H1 (cell line): Measurements from ENCODE around the gene CALU. TPM values are rescaled to one million over a fixed set of nuclear protein-coding genes. Genes with fewer than 3 reads are reported as not detected.
A peak's percentile ranks its signal among the peaks of the same experiment; 100 is the strongest.

Experiments
- CTCF ChIA-PET: fragments of 300-600 bp; sonication (Branson Sonifier 250); formaldehyde crosslinking; loops from one replicate; lab custom pipeline; 2021; ENCODE audit not compliant: partially characterized antibody; lab: Charles Lee
- POLR2A ChIA-PET: fragments of 300-600 bp; sonication (Branson Sonifier 250); formaldehyde crosslinking; loops from one replicate; lab custom pipeline; 2021; ENCODE audit warnings: inconsistent platforms; ENCODE audit not compliant: partially characterized antibody; lab: Charles Lee
- DNase-seq, 2 experiments: peaks; one replicate each; pipeline versions ENCODE4 v3.0.0 to v3.0.0-alpha.2; 2010 to 2022; ENCODE audit warnings: low spot score in 2 of 2, low read depth in 1 of 2, mixed read lengths in 1 of 2
- FAIRE-seq: peaks from 2 replicates; lab custom pipeline; 2011; peaks lifted over from hg19 to GRCh38; lab: Jason Lieb, UNC
- H2AFZ ChIP-seq: 2 replicates; pipeline ENCODE4 v1.8.1; 2012; ENCODE audit warnings: low read length, inconsistent platforms
- H2AK5ac ChIP-seq: 2 replicates; pipeline ENCODE4 v1.6.1; 2013; ENCODE audit warnings: low read depth, low read length
- H2BK120ac ChIP-seq: replicated peaks from 2 replicates; pipeline ENCODE3; 2013; ENCODE audit warnings: low read depth, low read length, inconsistent platforms
- H2BK12ac ChIP-seq: 2 replicates; pipeline ENCODE4 v1.6.1; 2013; ENCODE audit warnings: low read depth, low read length
- H2BK15ac ChIP-seq: 2 replicates; pipeline ENCODE4 v1.6.1; 2013; ENCODE audit warnings: low read length
- H2BK20ac ChIP-seq: 2 replicates; pipeline ENCODE4 v1.6.1; 2013; ENCODE audit warnings: low read length
- H2BK5ac ChIP-seq: 2 replicates; pipeline ENCODE4 v1.6.1; 2013; ENCODE audit warnings: low read depth, low read length
- H3K14ac ChIP-seq: 2 replicates; pipeline ENCODE4 v1.6.1; 2013; ENCODE audit warnings: inconsistent platforms; ENCODE audit not compliant: insufficient read length
- H3K18ac ChIP-seq: 2 replicates; pipeline ENCODE4 v1.6.1; 2013; ENCODE audit warnings: low read length; ENCODE audit errors: extremely low read depth
- H3K23ac ChIP-seq: 2 replicates; pipeline ENCODE4 v1.6.1; 2013; ENCODE audit warnings: inconsistent platforms; ENCODE audit not compliant: insufficient read length
- H3K23me2 ChIP-seq: 2 replicates; pipeline ENCODE4 v1.6.1; 2013; ENCODE audit warnings: low read depth, low read length
- H3K27ac ChIP-seq: 2 replicates; pipeline ENCODE4 v1.6.1; 2011; ENCODE audit warnings: low read depth, low read length, inconsistent platforms
- H3K27me3 ChIP-seq, 4 experiments: replicated peaks in 1 of 4; 1 replicate in 1 of 4; 2 replicates in 3 of 4; pipeline versions ENCODE4 v1.6.1 to v1.8.1; 2011 to 2013; ENCODE audit warnings: low read length in 3 of 4, mild to moderate bottlenecking in 3 of 4, inconsistent platforms in 2 of 4, mixed read lengths in 2 of 4, moderate library complexity in 1 of 4; ENCODE audit not compliant: control insufficient read depth in 3 of 4, insufficient read depth in 3 of 4; ENCODE audit errors: extremely low read depth in 1 of 4
- H3K36me3 ChIP-seq, 4 experiments: 2 replicates each; pipeline versions ENCODE4 v1.6.1 to v1.8.1; 2011 to 2013; ENCODE audit warnings: mild to moderate bottlenecking in 4 of 4, low read length in 3 of 4, moderate library complexity in 2 of 4, control low read depth in 1 of 4, inconsistent platforms in 1 of 4; ENCODE audit not compliant: insufficient read depth in 4 of 4, control insufficient read depth in 2 of 4
- H3K4ac ChIP-seq: replicated peaks from 2 replicates; pipeline ENCODE3; 2013; ENCODE audit warnings: low read length, low read depth, mixed read lengths, inconsistent platforms; ENCODE audit not compliant: insufficient read length
- H3K4me1 ChIP-seq, 4 experiments: replicated peaks in 1 of 4; 1 replicate in 1 of 4; 2 replicates in 3 of 4; pipeline versions ENCODE4 v1.6.1 to v1.8.1; 2011 to 2013; ENCODE audit warnings: low read length in 3 of 4, inconsistent platforms in 2 of 4, mixed read lengths in 1 of 4; ENCODE audit not compliant: insufficient read depth in 4 of 4, control insufficient read depth in 3 of 4
- H3K4me2 ChIP-seq, 2 experiments: 2 replicates each; pipeline versions ENCODE4 v1.6.1 to v1.8.1; 2011 to 2013; ENCODE audit warnings: low read depth in 2 of 2, low read length in 2 of 2, control low read depth in 1 of 2, inconsistent platforms in 1 of 2, mild to moderate bottlenecking in 1 of 2; ENCODE audit not compliant: insufficient read depth in 1 of 2
- H3K4me3 ChIP-seq, 4 experiments: fragments of 200-600, 300-600 bp in 1 of 4; sonication (generic), shearing (Covaris generic), sonication (Bioruptor Twin) in 1 of 4; 2 replicates each; pipeline versions ENCODE4 v1.5.1 to v1.8.1; 2011 to 2016; ENCODE audit warnings: low read length in 4 of 4, low read depth in 3 of 4, control low read depth in 2 of 4, inconsistent platforms in 2 of 4, mild to moderate bottlenecking in 2 of 4, mixed read lengths in 1 of 4, moderate library complexity in 1 of 4; ENCODE audit not compliant: insufficient read depth in 2 of 4; ENCODE audit errors: extremely low read depth in 1 of 4
- H3K56ac ChIP-seq: replicated peaks from 2 replicates; pipeline ENCODE3; 2013; ENCODE audit warnings: low read depth, mild to moderate bottlenecking, mixed read lengths, low read length, inconsistent platforms; ENCODE audit not compliant: insufficient read length
- H3K79me1 ChIP-seq: 2 replicates; pipeline ENCODE4 v1.6.1; 2013; ENCODE audit warnings: low read depth, low read length, control low read depth
- H3K79me2 ChIP-seq, 2 experiments: 2 replicates each; pipeline versions ENCODE4 v1.6.1 to v1.8.1; 2012 to 2013; ENCODE audit warnings: low read length in 2 of 2, mild to moderate bottlenecking in 2 of 2, inconsistent platforms in 1 of 2; ENCODE audit not compliant: insufficient read depth in 2 of 2, control insufficient read depth in 1 of 2
- H3K9ac ChIP-seq, 4 experiments: replicated peaks in 1 of 4; 1 replicate in 1 of 4; 2 replicates in 3 of 4; pipeline versions ENCODE4 v1.6.1 to v1.8.1; 2011 to 2013; ENCODE audit warnings: low read depth in 3 of 4, low read length in 3 of 4, control low read depth in 2 of 4, mild to moderate bottlenecking in 2 of 4, moderate library complexity in 2 of 4, inconsistent platforms in 1 of 4; ENCODE audit errors: extremely low read depth in 1 of 4
- H3K9me3 ChIP-seq, 2 experiments: 2 replicates each; pipeline versions ENCODE4 v1.6.1 to v1.8.1; 2012 to 2013; ENCODE audit warnings: mild to moderate bottlenecking in 2 of 2, moderate library complexity in 2 of 2, control low read depth in 1 of 2, inconsistent platforms in 1 of 2, low read depth in 1 of 2, low read length in 1 of 2, mixed read lengths in 1 of 2; ENCODE audit not compliant: insufficient read depth in 2 of 2
- H4K20me1 ChIP-seq, 2 experiments: replicated peaks in 1 of 2; 2 replicates each; pipeline versions ENCODE3 to v1.8.1; 2011 to 2013; ENCODE audit warnings: inconsistent platforms in 2 of 2, low read length in 2 of 2, mild to moderate bottlenecking in 1 of 2; ENCODE audit not compliant: insufficient read depth in 2 of 2, control insufficient read depth in 1 of 2
- H4K5ac ChIP-seq: 2 replicates; pipeline ENCODE4 v1.6.1; 2013; ENCODE audit warnings: low read length, low read depth, mixed read lengths, inconsistent platforms; ENCODE audit not compliant: insufficient read length
- H4K8ac ChIP-seq: 2 replicates; pipeline ENCODE4 v1.8.0; 2013; ENCODE audit warnings: mild to moderate bottlenecking, moderate library complexity, low read length, inconsistent platforms; ENCODE audit not compliant: insufficient read depth; ENCODE audit errors: extremely low read depth
- H4K91ac ChIP-seq: replicated peaks from 2 replicates; pipeline ENCODE3; 2013; ENCODE audit warnings: low read length, mixed read lengths, inconsistent platforms; ENCODE audit not compliant: insufficient read length
- HDAC2 ChIP-seq, 2 experiments: fragments of 300-600 bp in 1 of 2; sonication (generic) in 1 of 2; IDR thresholded peaks; 2 replicates each; pipeline ENCODE4 v1.6.1; 2011 to 2012; ENCODE audit warnings: low read depth in 2 of 2, low read length in 2 of 2, mild to moderate bottlenecking in 2 of 2, moderate library complexity in 2 of 2, borderline replicate concordance in 1 of 2, inconsistent platforms in 1 of 2
- USF2 ChIP-seq: IDR thresholded peaks from 2 replicates; pipeline ENCODE4 v1.6.1; 2011; ENCODE audit warnings: low read length, improper control_type of control experiment
- ZNF274 ChIP-seq: IDR thresholded peaks from 2 replicates; pipeline ENCODE4 v1.7.0; 2012; ENCODE audit warnings: low read length, borderline replicate concordance; ENCODE audit errors: extremely low read depth
- WGBS, 2 experiments: shearing (Covaris generic) in 1 of 2; methylation state at CpG; one replicate each; pipeline versions ENCODE4 v1.1.6 to v1.1.7; 2013 to 2015; ENCODE audit warnings: low lambda C conversion rate in 2 of 2, mixed read lengths in 2 of 2, inconsistent platforms in 1 of 2, low coverage in 1 of 2, missing lambda C conversion rate in 1 of 2; ENCODE audit not compliant: insufficient replicate concordance in 2 of 2, insufficient coverage in 1 of 2, insufficient read length in 1 of 2; ENCODE audit errors: extremely low coverage in 1 of 2, missing lambda C conversion rate in 1 of 2; 5-methylcytosine and 5-hydroxymethylcytosine counted together
- polyA plus RNA-seq, 7 experiments: library from polyadenylated mRNA; depleted of rRNA in 3 of 7; stranded (reverse) in 5 of 7; unstranded in 2 of 7; fragments of >200 nt in 5 of 7; fragments of 200-250 nt in 2 of 7; gene quantifications; 1 replicate in 5 of 7; 2 replicates in 1 of 7; 4 replicates in 1 of 7; pipeline versions ENCODE4 v1.2.1 to v1.2.3, GENCODE V29; 2011 to 2013; ENCODE audit warnings: missing spikeins in 2 of 7, mixed read lengths in 2 of 7
- total RNA-seq: library from RNA; stranded (reverse); fragmentation: NEBNext Ultra II Directional; extraction: Animal tissue kit (Norgen Biotek cat#: 25700); gene quantifications from 2 replicates; pipeline ENCODE4 v1.2.1, GENCODE V29; 2021

CALU gene
- total and polyA plus RNA-seq, 2 of the 8 experiments (the other 6 are each of a cell fraction or from before 2014, with no cell fraction given), result 67.2 to 170 TPM

GRCh38 chr7:128726059-128726736, 13.0 kb upstream of the CALU start:
- ChIA-PET CTCF (interaction anchor here (1.1 to 1.6 kb wide), 5 partner anchors 8 to 155 kb away, joined by 3 to 8 read pairs (median 4); partner anchors contain the start of genes ATP6V1F and GARIN1A), POLR2A (interaction anchor here (1.7 to 1.9 kb wide), 2 partner anchors 13 to 17 kb away, joined by 5 to 7 read pairs; partner anchors contain the start of gene CALU)
- no peak overlapping the region for H4K91ac ChIP-seq
- H3K79me1 ChIP-seq, result no peaks in the 10 kb centered on the region
- no peak overlapping the region for H2BK120ac ChIP-seq
- no peak overlapping the region for H3K23ac ChIP-seq
- no peaks in the 10 kb centered on the region for H3K9me3 ChIP-seq
- H3K4me3 ChIP-seq, result no peak overlapping the region
- H3K36me3 ChIP-seq, result peaks cover 0 to 2% (median 0%) of the 10 kb centered on the region in 4 experiments; a peak in 1 of 8 replicates
- DNase-seq, result peak in 1 of 2 experiments; percentile 20
- no peak overlapping the region for H3K9ac ChIP-seq
- no peak overlapping the region for H3K4ac ChIP-seq
- no peak for FAIRE-seq
- H2AK5ac ChIP-seq, result no peak overlapping the region
- no peak for TF ChIP-seq HDAC2 (IDR thresholded peaks at IDR 0.05; ENCODE audit: borderline replicate concordance in 1 of 2, low read depth in 2 of 2, low read length in 2 of 2)
- TF ChIP-seq ZNF274, result no peak
- TF ChIP-seq USF2, result no peak
- no peak overlapping the region for H3K14ac ChIP-seq
- no peak overlapping the region for H4K5ac ChIP-seq
- WGBS, 2 experiments, result 93% methylated on average over 8 of the region's 8 CpGs; no CpG with 5 or more reads in 1 of the 2 experiments
- H2BK5ac ChIP-seq, result no peak overlapping the region
- no peaks in the 10 kb centered on the region for H3K27me3 ChIP-seq
- H4K20me1 ChIP-seq, result no peaks in the 10 kb centered on the region
- H2BK12ac ChIP-seq, result no peak overlapping the region
- H2AFZ ChIP-seq, result no peak overlapping the region
- H3K79me2 ChIP-seq, result no peaks in the 10 kb centered on the region
- no peak overlapping the region for H3K27ac ChIP-seq
- H3K56ac ChIP-seq, result no peak overlapping the region
- no peaks in the 10 kb centered on the region for H3K4me1 ChIP-seq
- no peaks in the 10 kb centered on the region; the same call in 1 of the 2 replicates for H3K23me2 ChIP-seq
- H2BK15ac ChIP-seq, result no peak overlapping the region
- H2BK20ac ChIP-seq, result no peak overlapping the region
- H3K18ac ChIP-seq, result no peak overlapping the region
- H3K4me2 ChIP-seq, result no peak overlapping the region
- no peak overlapping the region for H4K8ac ChIP-seq
